Activated naive CD4-positive, alpha-beta T cell treated with anti-CD3 and anti-CD28 coated beads, Interleukin-2, amount 50 U/mL, for 24 hours (primary cell): ENCODE data around the gene DUSP19.
A peak's percentile ranks its signal among the peaks of the same experiment; 100 is the strongest.
"Not testable (repeated sequence)": the region's sequence is repeated elsewhere in the genome, so short reads cannot be mapped to it uniquely, and the experiment has no call there.

Source experiments
- H3K27ac Mint-ChIP-seq: one replicate; pipeline ENCODE4 v1.8.0; 2021; ENCODE audit warnings: mild to moderate bottlenecking, mixed read lengths
- H3K27me3 Mint-ChIP-seq: one replicate; pipeline ENCODE4 v1.8.0; 2021; ENCODE audit warnings: mixed read lengths
- H3K36me3 Mint-ChIP-seq: one replicate; pipeline ENCODE4 v1.8.0; 2021; ENCODE audit warnings: mixed read lengths
- H3K4me1 Mint-ChIP-seq: one replicate; pipeline ENCODE4 v1.8.0; 2021; ENCODE audit warnings: mixed read lengths
- H3K4me3 Mint-ChIP-seq: one replicate; pipeline ENCODE4 v1.8.0; 2021; ENCODE audit warnings: mild to moderate bottlenecking, mixed read lengths
- H3K9me3 Mint-ChIP-seq: one replicate; pipeline ENCODE4 v1.8.0; 2021; ENCODE audit warnings: mixed read lengths

DUSP19 gene

GRCh38 chr2:183078464-183079138 lies at the start of gene DUSP19:
Gene DUSP19 (plus strand): TSS chr2:183078747. CDS start chr2:183078934, 187 bp downstream.
- H3K27me3 Mint-ChIP-seq: no peaks in the 10 kb centered on the region
- H3K27ac Mint-ChIP-seq: peak within 1 kb of the TSS; percentile 87

DNA sequence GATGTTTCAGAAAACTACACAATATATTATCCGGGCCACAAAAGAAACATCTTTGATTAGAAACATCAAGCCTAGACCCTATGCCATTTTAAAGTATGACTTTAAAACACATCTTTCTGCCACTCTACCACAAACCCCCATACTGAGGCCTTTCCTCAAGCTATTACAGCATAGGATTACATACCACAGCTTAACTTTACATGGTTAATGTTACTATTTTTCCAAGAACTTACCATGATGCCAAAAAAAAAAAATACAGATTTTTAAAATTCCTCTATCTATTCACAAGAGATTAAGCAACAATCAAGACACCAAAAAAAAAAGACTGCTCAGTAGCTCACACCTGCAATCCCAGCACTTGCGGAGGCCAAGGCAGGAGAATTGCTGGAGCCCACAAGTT lies 49.3 kb upstream of the DUSP19 start:
- Mint-ChIP-seq H3K36me3 (peaks cover 2% of the 10 kb centered on the region), H3K4me3 (no peak overlapping the region), H3K4me1 (peaks cover 6% of the 10 kb centered on the region), H3K27ac (no peak overlapping the region), H3K27me3 (peaks cover 28% of the 10 kb centered on the region), H3K9me3 (no peaks in the 10 kb centered on the region)

More at GRCh38 chr2:183078464-183079138, at the start of gene DUSP19:
- Mint-ChIP-seq H3K4me3 (peak within 1 kb of the TSS; percentile 97), H3K36me3 (no peaks in the 10 kb centered on the region), H3K4me1 (peaks cover 18% of the 10 kb centered on the region), H3K9me3 (no peaks in the 10 kb centered on the region)

DNA sequence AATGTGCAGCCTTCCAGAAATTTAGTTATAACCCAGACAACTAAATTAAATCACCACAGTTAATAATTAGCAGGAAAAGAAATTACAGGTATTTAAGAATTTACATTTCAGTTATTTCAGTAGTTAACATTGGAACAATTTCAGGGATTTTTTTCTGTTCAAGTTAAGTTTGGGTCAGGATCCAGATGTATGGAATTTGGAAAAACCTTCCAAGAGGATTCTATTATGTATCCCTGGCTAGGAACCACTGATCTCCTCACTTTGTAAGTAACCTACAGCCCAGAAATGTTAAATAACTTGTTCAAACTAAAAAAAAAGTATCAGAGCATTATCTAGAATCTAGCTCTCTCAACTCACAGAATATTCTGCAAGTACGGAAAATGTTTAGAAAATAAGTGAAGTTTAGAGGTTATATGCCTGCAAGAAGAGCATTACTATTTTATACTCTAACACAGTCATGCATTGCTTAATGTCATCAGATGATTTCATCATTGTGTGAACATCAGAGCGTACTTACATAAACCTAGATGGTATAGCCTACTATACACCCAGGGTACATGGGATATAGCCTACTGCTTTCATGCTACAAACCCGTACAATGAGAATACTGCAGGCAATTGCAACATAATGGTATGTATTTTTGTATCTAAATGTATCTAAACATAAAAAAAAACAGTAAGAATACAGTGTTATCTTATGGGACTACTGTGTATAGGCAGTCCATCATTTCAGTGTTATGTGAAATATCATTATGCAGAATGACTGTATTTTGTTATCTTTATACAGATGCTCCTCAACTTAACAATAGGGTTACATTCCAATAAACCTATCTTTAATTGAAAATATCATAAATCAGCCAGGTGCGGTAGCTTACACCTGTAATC lies 46.4 kb upstream of the DUSP19 start:
- no peaks in the 10 kb centered on the region for H3K9me3 Mint-ChIP-seq
- H3K27me3 Mint-ChIP-seq: peaks cover 33% of the 10 kb centered on the region
- H3K4me1 Mint-ChIP-seq: peaks cover 30% of the 10 kb centered on the region
- no peak overlapping the region for H3K27ac Mint-ChIP-seq
- no peak overlapping the region for H3K4me3 Mint-ChIP-seq
- peaks cover 2% of the 10 kb centered on the region for H3K36me3 Mint-ChIP-seq

DNA sequence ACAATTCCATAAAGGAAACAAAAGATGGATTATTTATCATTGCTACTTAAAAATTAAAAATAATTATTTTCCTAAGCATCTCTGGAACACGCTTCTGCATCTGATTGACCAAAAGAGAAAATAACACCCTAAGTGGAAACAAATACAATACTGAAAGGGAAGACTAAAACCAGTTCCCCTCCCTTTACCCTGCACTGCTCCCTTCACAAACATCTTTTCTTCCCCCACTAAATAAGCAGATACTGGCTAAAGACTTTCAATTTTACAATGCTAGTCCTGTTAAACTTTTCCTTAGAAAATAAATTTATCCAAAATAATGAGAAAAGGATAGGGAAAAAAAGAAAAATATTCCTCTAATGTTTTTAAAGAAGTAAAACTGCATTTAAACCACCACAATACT lies 44.6 kb upstream of the DUSP19 start:
- Mint-ChIP-seq H3K27me3 (peaks cover 36% of the 10 kb centered on the region), H3K4me3 (no peak overlapping the region), H3K36me3 (peaks cover 2% of the 10 kb centered on the region), H3K27ac (no peak overlapping the region), H3K9me3 (no peaks in the 10 kb centered on the region), H3K4me1 (peaks cover 37% of the 10 kb centered on the region)

GRCh38 chr2:183034806-183035205 lies 43.7 kb upstream of the DUSP19 start:
- no peak overlapping the region for H3K27ac Mint-ChIP-seq
- H3K4me1 Mint-ChIP-seq: peaks cover 44% of the 10 kb centered on the region
- no peak overlapping the region for H3K4me3 Mint-ChIP-seq
- H3K27me3 Mint-ChIP-seq: peaks cover 37% of the 10 kb centered on the region
- H3K9me3 Mint-ChIP-seq: no peaks in the 10 kb centered on the region
- H3K36me3 Mint-ChIP-seq: peaks cover 4% of the 10 kb centered on the region

- peaks cover 4% of the 10 kb centered on the region for H3K36me3 Mint-ChIP-seq
- H3K4me3 Mint-ChIP-seq: no peak overlapping the region
- H3K9me3 Mint-ChIP-seq: no peaks in the 10 kb centered on the region
- peaks cover 35% of the 10 kb centered on the region for H3K27me3 Mint-ChIP-seq
- peaks cover 44% of the 10 kb centered on the region for H3K4me1 Mint-ChIP-seq
- no peak overlapping the region for H3K27ac Mint-ChIP-seq
Observed at GRCh38 chr2:183035298-183035953, 43.1 kb upstream of the DUSP19 start.

DNA sequence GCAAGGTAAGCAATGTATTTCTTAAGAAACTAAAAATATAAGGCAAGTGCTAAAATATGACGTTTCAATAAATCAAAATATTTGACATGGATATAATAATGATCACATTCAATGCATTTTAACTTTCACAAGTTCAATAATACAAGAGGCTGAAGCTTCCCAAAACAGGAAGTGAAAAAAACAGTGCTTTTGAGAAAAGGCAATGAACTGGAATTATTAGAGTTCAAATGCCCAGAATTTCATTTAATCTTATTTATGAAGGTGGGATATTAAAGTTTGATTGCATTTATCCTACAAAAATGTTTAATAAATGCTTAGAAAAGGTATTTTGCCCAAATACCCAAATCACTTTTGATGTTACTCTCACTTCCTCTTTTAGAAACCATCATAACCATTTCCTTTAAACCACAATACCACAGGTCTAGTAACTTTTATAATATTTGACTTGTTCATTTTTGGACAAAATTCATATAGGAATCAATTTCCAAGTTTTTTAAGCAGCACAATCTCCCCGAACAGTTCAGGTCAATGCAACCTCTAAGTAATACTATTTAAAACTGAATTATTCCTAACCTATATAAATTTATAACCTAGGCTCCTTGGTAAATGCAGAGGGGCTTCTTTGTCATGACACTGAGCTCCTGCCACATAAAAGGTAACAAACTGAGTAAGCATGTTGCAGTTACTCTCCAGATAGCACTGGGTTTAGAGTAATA lies 42.4 kb upstream of the DUSP19 start:
- peaks cover 2% of the 10 kb centered on the region for H3K36me3 Mint-ChIP-seq

GRCh38 chr2:183037074-183037552 lies 41.4 kb upstream of the DUSP19 start:
- H3K27ac Mint-ChIP-seq: peak overlapping the region; percentile 70

More for the DNA sequence above, 42.4 kb upstream of the DUSP19 start:
- Mint-ChIP-seq H3K27me3 (peaks cover 36% of the 10 kb centered on the region), H3K27ac (no peak overlapping the region), H3K9me3 (no peaks in the 10 kb centered on the region), H3K4me1 (peaks cover 44% of the 10 kb centered on the region), H3K4me3 (peak overlapping the region; percentile 87)

DNA sequence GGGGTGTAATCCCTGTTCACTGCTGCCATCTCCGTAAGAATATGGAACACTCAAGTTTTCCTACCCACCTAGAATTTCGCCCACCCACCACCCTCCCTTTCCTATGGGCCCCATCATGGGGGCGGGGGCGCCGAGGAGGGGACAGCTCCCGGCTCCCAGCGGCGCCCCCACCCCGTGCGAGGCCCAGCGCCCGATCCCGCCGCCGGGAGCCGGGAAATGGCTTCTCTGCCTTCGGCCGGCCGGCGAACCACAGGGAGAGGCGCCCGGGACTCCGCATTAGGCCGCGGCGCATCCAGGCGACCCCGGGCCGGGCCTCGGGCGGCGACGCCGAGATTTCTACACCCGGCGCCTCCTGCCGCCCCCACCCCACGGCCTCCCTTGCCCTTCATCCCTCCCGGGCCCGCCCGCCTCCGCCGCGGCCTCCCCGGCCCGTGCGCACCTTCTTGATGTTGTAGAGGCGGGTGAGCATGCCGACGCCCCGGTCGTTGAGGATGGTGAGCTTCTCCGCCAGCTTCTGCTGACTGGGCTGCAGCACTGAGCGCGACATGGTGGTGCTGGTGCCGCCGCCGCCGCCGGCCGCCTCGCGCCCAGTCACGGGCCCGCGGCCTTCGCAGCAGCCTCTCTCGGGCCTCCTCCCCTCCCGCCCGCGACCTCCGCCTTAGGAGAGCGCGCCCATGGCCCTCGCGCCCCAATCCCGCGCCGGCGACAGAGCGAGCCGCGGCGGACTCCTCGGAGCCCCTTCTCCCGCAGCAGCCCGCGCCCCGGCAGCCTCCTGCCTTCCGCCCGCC lies 40.8 kb upstream of the DUSP19 start:
- H3K36me3 Mint-ChIP-seq: peaks cover 2% of the 10 kb centered on the region
- H3K4me1 Mint-ChIP-seq: peaks cover 44% of the 10 kb centered on the region
- H3K4me3 Mint-ChIP-seq: peak overlapping the region; percentile 87
- no peaks in the 10 kb centered on the region for H3K9me3 Mint-ChIP-seq
- peak overlapping the region; percentile 70 for H3K27ac Mint-ChIP-seq
- H3K27me3 Mint-ChIP-seq: peaks cover 32% of the 10 kb centered on the region

More at GRCh38 chr2:183037074-183037552, 41.4 kb upstream of the DUSP19 start:
- Mint-ChIP-seq H3K4me1 (peaks cover 44% of the 10 kb centered on the region), H3K27me3 (peaks cover 34% of the 10 kb centered on the region), H3K4me3 (peak overlapping the region; percentile 87), H3K9me3 (no peaks in the 10 kb centered on the region), H3K36me3 (peaks cover 2% of the 10 kb centered on the region)

GRCh38 chr2:183038341-183039300 lies 39.9 kb upstream of the DUSP19 start, which contains the start of gene NCKAP1:
Gene NCKAP1 (minus strand): TSS chr2:183038457. CDS start chr2:183038099, 358 bp downstream.
- H3K27me3 Mint-ChIP-seq: peaks cover 31% of the 10 kb centered on the region
- peak within 1 kb of the TSS; percentile 87 for H3K4me3 Mint-ChIP-seq
- peaks cover 40% of the 10 kb centered on the region for H3K4me1 Mint-ChIP-seq
- H3K27ac Mint-ChIP-seq: peak within 1 kb of the TSS; percentile 70
- peaks cover 2% of the 10 kb centered on the region for H3K36me3 Mint-ChIP-seq
- H3K9me3 Mint-ChIP-seq: no peaks in the 10 kb centered on the region

DNA sequence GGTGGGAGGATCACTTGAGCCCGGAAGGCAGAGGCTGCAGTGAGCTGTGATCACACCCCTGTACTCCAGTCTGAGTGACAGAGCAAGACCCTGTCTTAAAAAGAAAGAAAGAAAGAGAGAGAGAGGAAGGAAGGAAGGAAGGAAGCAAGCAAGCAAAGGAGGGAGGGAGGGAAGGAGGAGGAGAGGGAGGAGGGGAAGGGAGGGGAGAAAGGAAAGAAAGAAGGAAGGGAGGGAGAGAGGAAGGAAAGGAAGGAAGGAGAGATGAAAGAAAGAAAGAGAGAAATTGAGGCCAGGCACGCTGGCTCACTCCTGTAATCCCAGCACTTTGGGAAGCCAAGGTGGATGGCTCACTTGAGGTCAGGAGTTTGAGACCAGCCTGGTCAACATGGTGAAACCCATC lies 37.9 kb upstream of the DUSP19 start:
- Mint-ChIP-seq H3K36me3 (peaks cover 2% of the 10 kb centered on the region), H3K27me3 (peaks cover 37% of the 10 kb centered on the region), H3K9me3 (no peaks in the 10 kb centered on the region), H3K27ac (no peak overlapping the region), H3K4me3 (no peak overlapping the region), H3K4me1 (peaks cover 29% of the 10 kb centered on the region)

DNA sequence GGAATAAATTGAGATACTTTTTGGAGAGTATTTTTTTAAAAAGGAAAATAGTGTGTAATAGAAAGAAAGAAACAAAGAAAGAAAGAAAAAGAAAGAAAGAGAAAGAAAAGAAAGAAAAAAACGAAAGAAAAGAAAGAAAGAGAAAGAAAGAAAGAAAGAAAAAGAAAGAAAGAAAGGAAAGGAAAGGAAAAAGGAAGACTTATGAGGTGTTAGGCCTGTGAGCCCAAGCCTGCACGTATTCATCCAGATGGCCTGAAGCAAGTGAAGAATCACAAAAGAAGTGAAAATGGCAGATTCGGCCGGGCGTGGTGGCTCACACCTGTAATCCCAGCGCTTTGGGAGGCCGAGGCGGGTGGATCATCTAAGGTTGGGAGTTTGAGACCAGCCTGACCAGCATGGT lies 35.0 kb upstream of the DUSP19 start:
- H3K36me3 Mint-ChIP-seq, H3K9me3 Mint-ChIP-seq, H3K4me3 Mint-ChIP-seq, H3K27ac Mint-ChIP-seq: not testable (repeated sequence)
- Mint-ChIP-seq H3K27me3 (peaks cover 41% of the 10 kb centered on the region), H3K4me1 (peaks cover 11% of the 10 kb centered on the region)

GRCh38 chr2:183047486-183048125 lies 30.9 kb upstream of the DUSP19 start:
- peaks cover 30% of the 10 kb centered on the region for H3K27me3 Mint-ChIP-seq
- not testable (repeated sequence) for H3K4me1 Mint-ChIP-seq, H3K36me3 Mint-ChIP-seq, H3K4me3 Mint-ChIP-seq, H3K9me3 Mint-ChIP-seq, H3K27ac Mint-ChIP-seq
